Keratinocyte (primary cell): ENCODE data around the gene CRYBB1.

Experiments used
- CTCF ChIP-seq, 3 experiments: IDR thresholded peaks in 1 of 3; conservative IDR thresholded peaks in 1 of 3; optimal IDR thresholded peaks in 1 of 3; 2 replicates in 2 of 3; 3 replicates in 1 of 3; pipeline versions ENCODE3 to v1.5.1; 2011; ENCODE audit warnings: low read length in 3 of 3, mild to moderate bottlenecking in 3 of 3, moderate library complexity in 2 of 3, control low read depth in 1 of 3, inconsistent platforms in 1 of 3; ENCODE audit not compliant: insufficient read depth in 2 of 3; ENCODE audit errors: extremely low read depth in 1 of 3
- EZH2 ChIP-seq: IDR thresholded peaks from one replicate; pipeline ENCODE4 v1.6.1; 2012; ENCODE audit warnings: inconsistent platforms, mild to moderate bottlenecking, low read length, moderate library complexity

DNA sequence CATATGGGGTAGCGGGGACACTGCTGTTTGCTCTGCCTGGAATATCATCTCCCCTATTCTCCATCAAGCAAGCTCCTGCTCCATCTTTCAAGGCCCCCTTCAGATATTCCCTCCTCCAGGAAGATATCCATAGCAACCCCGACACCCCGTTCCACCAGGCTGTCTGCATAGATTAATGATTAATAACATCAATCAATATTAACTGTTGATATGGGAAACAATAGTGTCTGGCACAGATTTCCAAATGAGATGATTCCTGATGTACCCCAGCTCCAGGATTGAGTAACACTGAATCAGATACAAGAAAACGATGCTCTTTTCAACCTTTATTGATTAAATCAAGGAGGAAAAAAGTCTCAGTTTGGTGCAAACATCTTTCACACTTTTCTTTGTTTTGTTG lies 20.3 kb downstream of the CRYBB1 start:
- TF ChIP-seq CTCF (optimal IDR thresholded peaks at IDR 0.05 in 1 of 3, IDR thresholded peaks at IDR 0.05 in 1 of 3, conservative IDR thresholded peaks at IDR 0.05 in 1 of 3; ENCODE audit: extremely low read depth in 1 of 3, insufficient read depth in 2 of 3, low read length in 3 of 3): no peak
- no peak for TF ChIP-seq EZH2
